ENCODE measurements around the gene SMARCE1.

DNA sequence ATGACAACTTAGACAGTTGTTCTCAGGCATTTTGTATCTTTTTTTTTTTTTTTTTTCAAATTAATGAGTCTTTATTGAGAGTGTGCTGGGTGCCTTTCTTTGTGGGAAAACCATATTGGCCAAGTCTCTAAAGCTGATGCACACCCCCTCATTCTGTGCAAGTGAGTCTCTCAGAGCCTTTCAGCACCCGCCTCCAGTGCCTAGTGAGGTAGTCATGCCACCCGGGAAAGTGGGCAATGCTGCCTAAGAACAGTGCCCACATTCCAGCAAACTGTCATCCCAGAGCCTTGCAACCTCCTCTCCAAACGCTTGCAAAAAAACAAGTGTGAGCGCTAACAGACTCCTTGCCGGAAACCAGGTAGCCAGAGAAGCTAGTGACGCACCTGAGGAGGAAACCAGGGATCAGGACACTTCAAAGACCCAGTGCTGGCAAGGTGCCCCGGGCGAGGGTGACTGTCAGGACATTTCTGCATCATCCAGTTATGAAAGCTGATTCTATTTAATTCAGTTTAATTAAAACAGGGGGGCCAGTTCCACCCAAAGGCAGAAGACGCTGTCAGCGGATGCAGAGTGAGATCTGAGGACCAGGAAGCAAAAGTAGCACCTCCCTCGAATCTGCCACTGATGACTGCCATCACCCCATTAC lies 34.9 kb downstream of the SMARCE1 start:
- TF ChIP-seq, protein P1, sequence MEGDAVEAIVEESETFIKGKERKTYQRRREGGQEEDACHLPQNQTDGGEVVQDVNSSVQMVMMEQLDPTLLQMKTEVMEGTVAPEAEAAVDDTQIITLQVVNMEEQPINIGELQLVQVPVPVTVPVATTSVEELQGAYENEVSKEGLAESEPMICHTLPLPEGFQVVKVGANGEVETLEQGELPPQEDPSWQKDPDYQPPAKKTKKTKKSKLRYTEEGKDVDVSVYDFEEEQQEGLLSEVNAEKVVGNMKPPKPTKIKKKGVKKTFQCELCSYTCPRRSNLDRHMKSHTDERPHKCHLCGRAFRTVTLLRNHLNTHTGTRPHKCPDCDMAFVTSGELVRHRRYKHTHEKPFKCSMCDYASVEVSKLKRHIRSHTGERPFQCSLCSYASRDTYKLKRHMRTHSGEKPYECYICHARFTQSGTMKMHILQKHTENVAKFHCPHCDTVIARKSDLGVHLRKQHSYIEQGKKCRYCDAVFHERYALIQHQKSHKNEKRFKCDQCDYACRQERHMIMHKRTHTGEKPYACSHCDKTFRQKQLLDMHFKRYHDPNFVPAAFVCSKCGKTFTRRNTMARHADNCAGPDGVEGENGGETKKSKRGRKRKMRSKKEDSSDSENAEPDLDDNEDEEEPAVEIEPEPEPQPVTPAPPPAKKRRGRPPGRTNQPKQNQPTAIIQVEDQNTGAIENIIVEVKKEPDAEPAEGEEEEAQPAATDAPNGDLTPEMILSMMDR (IDR thresholded peaks at IDR 0.05; ENCODE audit: insufficient read depth, low read length, poor library complexity, severe bottlenecking), result no peak
- no peak for TF ChIP-seq EZH2phosphoT487 (conservative IDR thresholded peaks at IDR 0.05; ENCODE audit: low read length)
